Mucosa of descending colon (tissue), 3 donors: ENCODE results near the gene ZNF718. TPM values are rescaled to one million over a fixed set of nuclear protein-coding genes. Genes with fewer than 3 reads are reported as not detected.
"Not testable (repeated sequence)": the region's sequence is repeated elsewhere in the genome, so short reads cannot be mapped to it uniquely, and the experiment has no call there.

Experiments
- ATAC-seq: fragments of 200-7000 bp; cut with Tn5 transposase; one replicate; pipeline ENCODE4 v1.9.1; 2020; ENCODE audit warnings: mild to moderate bottlenecking, moderate library complexity
- DNase-seq, 3 donors: peaks; one replicate each; pipeline ENCODE4 v3.0.0-alpha.2; 2020
- H3K36me3 ChIP-seq: fragments of 200-600 bp; one replicate; pipeline ENCODE4 v1.8.0; 2021; ENCODE audit warnings: low read depth, mild to moderate bottlenecking
- H3K4me1 ChIP-seq: fragments of 200-600 bp; one replicate; pipeline ENCODE4 v1.8.0; 2021; ENCODE audit warnings: low read depth, mild to moderate bottlenecking
- H3K4me3 ChIP-seq: fragments of 200-600 bp; one replicate; pipeline ENCODE4 v1.8.0; 2021; ENCODE audit warnings: mild to moderate bottlenecking
- H3K9me3 ChIP-seq: fragments of 200-600 bp; one replicate; pipeline ENCODE4 v1.8.0; 2021; ENCODE audit warnings: mild to moderate bottlenecking
- intact Hi-C, 2 donors: fragments of 100-400 bp; cut with DNase I in 1 of 2; cut with micrococcal nuclease in 1 of 2; formaldehyde crosslinking; loops; one replicate each; pipeline versions ENCODE4 v1.11.0 to v1.11.1; 2022; cut with DNase I, micrococcal nuclease
- total RNA-seq, 3 donors: library from RNA; stranded (reverse); fragmentation: NEBNext Ultra II Directional in 2 of 3; extraction: Animal tissue kit (Norgen Biotek cat#: 25700) in 2 of 3; gene quantifications; one replicate each; pipeline versions ENCODE4 v1.2.1 to v1.2.4, GENCODE V29; 2021 to 2023
- TF ChIP-seq, protein P1 (sequence below): fragments of 200-600 bp; IDR thresholded peaks from one replicate; pipeline ENCODE4 v1.8.0; 2022; ENCODE audit warnings: antibody characterized with exemption, mild to moderate bottlenecking
- donor health status: DM: no; HTN: no; CAD: no; lungs with moderate emphysema.
- donor health status: DM: no; HTN: no; CAD: no.
- donor health status: DM: no; HTN: yes; CAD: no.

Gene ZNF718
- total RNA-seq, 3 donors from 2014 or later, result 5.2 to 7.4 (median 6.4) TPM

DNA sequence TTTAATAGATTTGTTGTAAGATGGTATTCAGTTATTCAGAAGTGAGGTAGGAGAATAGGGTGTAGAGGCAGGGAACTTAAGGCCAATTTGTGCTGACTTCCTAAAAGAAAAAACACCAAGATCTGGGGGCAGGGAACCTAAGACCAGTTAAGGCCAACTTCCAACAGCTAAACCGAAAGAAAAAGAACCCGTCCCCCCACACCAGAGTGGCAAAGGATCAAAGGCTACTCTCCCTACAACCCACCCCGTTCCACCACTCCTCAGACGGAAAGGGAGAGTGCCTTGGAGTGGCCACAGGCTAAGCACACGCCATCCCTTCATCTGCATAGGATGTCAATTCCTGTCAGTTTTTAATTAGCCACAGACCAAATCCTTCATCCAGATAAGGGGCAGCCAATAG lies 3.7 kb upstream of the ZNF718 start:
- H3K4me1 ChIP-seq, result peaks cover 5% of the 10 kb centered on the region
- intact Hi-C loops, result no loop called here
- DNase-seq (no peak), ATAC-seq (no peak)
- no peaks in the 10 kb centered on the region for H3K36me3 ChIP-seq
- peaks cover 10% of the 10 kb centered on the region for H3K9me3 ChIP-seq
- TF ChIP-seq, protein P1, sequence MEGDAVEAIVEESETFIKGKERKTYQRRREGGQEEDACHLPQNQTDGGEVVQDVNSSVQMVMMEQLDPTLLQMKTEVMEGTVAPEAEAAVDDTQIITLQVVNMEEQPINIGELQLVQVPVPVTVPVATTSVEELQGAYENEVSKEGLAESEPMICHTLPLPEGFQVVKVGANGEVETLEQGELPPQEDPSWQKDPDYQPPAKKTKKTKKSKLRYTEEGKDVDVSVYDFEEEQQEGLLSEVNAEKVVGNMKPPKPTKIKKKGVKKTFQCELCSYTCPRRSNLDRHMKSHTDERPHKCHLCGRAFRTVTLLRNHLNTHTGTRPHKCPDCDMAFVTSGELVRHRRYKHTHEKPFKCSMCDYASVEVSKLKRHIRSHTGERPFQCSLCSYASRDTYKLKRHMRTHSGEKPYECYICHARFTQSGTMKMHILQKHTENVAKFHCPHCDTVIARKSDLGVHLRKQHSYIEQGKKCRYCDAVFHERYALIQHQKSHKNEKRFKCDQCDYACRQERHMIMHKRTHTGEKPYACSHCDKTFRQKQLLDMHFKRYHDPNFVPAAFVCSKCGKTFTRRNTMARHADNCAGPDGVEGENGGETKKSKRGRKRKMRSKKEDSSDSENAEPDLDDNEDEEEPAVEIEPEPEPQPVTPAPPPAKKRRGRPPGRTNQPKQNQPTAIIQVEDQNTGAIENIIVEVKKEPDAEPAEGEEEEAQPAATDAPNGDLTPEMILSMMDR, result no peak
- no peak overlapping the region for H3K4me3 ChIP-seq

DNA sequence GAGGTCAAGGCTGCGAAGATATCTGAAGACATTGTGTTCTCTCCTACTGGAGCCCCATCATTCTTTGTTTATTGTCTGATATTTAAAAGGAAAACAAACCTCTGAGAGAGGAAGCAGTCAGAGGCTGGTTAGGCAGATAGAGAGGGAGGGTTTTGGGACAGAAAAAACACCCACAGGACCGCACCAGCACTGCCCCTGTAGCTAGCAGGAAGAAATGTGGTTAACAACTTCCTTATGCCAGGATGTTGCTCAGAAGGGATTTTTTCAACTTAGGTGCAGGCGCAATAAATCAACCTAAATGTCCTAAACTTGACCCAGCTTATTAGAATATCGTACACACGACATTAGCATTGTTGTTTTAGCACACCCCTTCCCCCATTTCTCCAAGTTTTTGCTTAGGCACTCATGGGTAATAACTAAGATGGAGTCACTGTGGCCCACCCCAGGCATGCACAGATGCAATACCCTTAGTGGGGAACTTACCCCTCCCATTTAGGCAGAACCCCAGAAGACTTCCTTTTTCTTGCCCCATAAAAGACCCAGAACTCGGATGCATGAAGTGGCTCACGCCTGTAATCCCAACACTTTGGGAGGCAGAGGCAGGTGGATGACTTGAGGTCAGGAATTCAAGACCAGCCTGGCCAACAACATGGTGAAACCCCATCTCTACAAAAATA lies 2.8 kb upstream of the ZNF718 start:
- H3K4me3 ChIP-seq, result no peak overlapping the region
- H3K36me3 ChIP-seq, result no peaks in the 10 kb centered on the region
- intact Hi-C loops, result no loop called here
- peaks cover 6% of the 10 kb centered on the region for H3K4me1 ChIP-seq
- DNase-seq (peak in 1 of 3 donors; percentile 7), ATAC-seq (no peak)
- peaks cover 10% of the 10 kb centered on the region for H3K9me3 ChIP-seq
- TF ChIP-seq, protein P1, result no peak

DNA sequence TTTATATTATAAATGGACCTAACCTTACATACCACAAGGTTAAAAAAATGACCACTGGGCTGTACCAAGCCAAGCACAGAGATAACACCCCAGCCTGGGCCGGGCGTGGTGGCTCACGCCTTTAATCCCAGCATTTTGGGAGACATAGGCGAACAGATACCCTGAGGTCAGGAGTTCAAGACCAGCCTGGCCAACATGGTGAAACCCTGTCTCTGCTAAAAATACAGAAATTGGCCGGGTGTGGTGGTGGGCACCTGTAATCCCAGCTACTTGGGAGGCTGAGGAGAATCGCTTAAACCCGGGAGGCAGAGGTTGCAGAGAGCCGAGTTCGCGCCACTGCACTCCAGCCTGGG lies 403 bp upstream of the ZNF718 start:
- intact Hi-C loops, H3K9me3 ChIP-seq, ATAC-seq, H3K4me1 ChIP-seq, DNase-seq, H3K36me3 ChIP-seq: not testable (repeated sequence)
- peak overlapping the region; percentile 77 for H3K4me3 ChIP-seq

DNA sequence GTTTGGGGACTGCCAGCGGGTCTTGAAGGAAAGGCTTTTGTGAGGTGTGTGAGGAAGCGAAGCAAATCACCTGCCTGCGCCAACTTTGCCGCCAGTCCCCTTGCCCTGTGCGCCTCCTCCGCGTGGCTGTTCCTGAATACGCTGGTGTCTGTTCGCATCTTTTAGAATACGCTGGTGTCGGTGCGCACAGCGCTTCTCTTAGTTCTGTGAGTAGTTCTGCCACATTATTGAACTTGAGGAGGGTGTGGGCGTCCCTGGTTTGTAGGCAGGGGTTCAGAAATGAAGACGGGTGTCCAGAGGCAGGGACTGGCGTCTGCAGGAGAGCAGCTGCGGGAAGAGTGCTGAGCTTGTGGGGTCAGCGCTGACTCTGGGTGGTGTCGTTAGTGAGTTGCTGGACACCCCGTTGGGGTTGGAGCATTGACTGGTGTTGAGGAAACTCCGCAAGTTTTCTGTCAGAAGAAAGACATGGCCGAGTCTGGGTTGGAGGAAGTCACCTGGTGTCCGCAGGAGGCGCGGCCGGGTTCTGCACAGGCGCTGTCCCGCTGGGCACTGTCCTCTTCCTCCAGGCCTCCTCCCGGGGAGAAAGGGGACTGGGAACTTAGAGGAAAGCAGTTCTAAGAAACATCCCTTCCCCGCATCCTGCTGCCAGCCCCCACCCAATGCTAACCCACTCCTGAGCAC lies 930 bp downstream of the ZNF718 start:
- intact Hi-C loops, result no loop called here
- peaks cover 6% of the 10 kb centered on the region for H3K4me1 ChIP-seq
- peak overlapping the region; percentile 77 for H3K4me3 ChIP-seq
- no peaks in the 10 kb centered on the region for H3K36me3 ChIP-seq
- DNase-seq (peak; percentile 66 to 77 (median 69)), ATAC-seq (peak; percentile 73)
- TF ChIP-seq, protein P1, result no peak
- peaks cover 6% of the 10 kb centered on the region for H3K9me3 ChIP-seq

DNA sequence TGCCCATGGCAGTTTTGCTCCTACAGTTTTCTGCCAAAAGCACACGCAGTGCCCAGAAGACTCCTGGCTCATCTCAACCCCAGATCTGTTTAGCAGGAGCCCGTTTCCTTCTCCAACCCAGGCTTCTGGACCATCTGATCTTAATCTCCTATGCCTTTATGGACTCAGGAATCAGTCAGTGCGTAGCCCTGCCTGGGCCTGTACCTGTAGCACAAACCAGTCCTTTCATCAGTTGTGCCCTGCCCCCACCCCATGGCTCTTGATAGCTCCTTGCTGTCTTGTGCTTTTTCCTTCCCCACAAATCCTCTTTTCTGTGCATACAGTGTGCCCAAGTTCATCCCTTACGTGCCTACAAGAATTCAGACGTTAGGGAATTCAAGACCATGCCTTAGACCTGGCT lies 1.5 kb downstream of the ZNF718 start:
- ATAC-seq, result no peak
- peak in 2 of 3 donors; percentile 26 to 29 for DNase-seq
- TF ChIP-seq, protein P1, result no peak
- Histone ChIP-seq H3K9me3 (peaks cover 6% of the 10 kb centered on the region), H3K4me1 (peaks cover 6% of the 10 kb centered on the region), H3K4me3 (no peak overlapping the region), H3K36me3 (no peaks in the 10 kb centered on the region)
- intact Hi-C loops, result no loop called here

DNA sequence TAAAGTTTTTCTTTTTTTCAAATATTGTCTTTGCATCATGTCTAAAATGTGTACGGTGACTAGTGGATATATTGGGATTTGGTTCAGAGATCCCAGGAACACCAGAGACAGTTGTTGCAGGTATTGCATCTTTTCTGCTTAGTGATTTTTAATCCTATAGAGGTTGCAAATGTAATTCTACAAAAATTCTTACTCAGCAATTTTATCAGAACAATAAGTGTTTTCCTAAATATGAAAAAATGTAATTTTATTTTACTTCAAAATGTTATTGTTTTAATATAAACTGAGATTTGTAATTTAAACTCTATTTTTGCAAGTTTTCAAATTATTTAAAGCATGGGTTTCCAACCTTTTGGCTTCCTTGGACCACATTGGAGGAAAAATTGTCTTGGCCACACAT lies 8.2 kb downstream of the ZNF718 start:
- Histone ChIP-seq H3K4me3 (no peak overlapping the region), H3K9me3 (peaks cover 43% of the 10 kb centered on the region), H3K4me1 (no peaks in the 10 kb centered on the region), H3K36me3 (peaks cover 20% of the 10 kb centered on the region)
- DNase-seq (no peak), ATAC-seq (no peak)
- TF ChIP-seq, protein P1, result no peak
- intact Hi-C loops, result no loop called here
